C4-2B (cell line): ENCODE results near the gene LRRC28.

ENCODE experiments used
- CTCF ChIP-seq: fragments of 450-650 bp; conservative IDR thresholded peaks from 2 replicates; pipeline ENCODE4 v1.5.1; 2017; ENCODE audit warnings: mild to moderate bottlenecking
- ZFX ChIP-seq: fragments of 450-650 bp; IDR thresholded peaks from 2 replicates; pipeline ENCODE4 v1.6.1; 2017

- TF ChIP-seq CTCF (no peak), ZFX (no peak)
Observed at GRCh38 chr15:99439524-99439835, 188.2 kb downstream of the LRRC28 start.
